HepG2 (cell line): Measurements from ENCODE around the gene USP7. TPM values are rescaled to one million over a fixed set of nuclear protein-coding genes. Genes with fewer than 3 reads are reported as not detected.
A peak's percentile ranks its signal among the peaks of the same experiment; 100 is the strongest.

Experiments used
- AKAP8 ChIP-seq: sonication (generic); formaldehyde crosslinking; IDR thresholded peaks from 2 replicates; pipeline ENCODE4 v1.5.1; 2020; ENCODE audit warnings: mild to moderate bottlenecking, missing genetic modification reagents
- ATF4 ChIP-seq, 2 experiments: fragments of 450-650 bp in 1 of 2; sonication (generic) in 1 of 2; formaldehyde crosslinking; IDR thresholded peaks; 2 replicates each; pipeline versions ENCODE4 v1.5.0 to v1.8.0; 2020 to 2022; ENCODE audit warnings: mild to moderate bottlenecking in 1 of 2, missing genetic modification reagents in 1 of 2
- ERF ChIP-seq: IDR thresholded peaks from 2 replicates; pipeline ENCODE4 v1.6.1; 2018; ENCODE audit warnings: missing biosample characterization, missing genetic modification reagents
- GTF2F1 ChIP-seq: fragments of 150-350 bp; IDR thresholded peaks from 2 replicates; pipeline ENCODE4 v1.6.1; 2014; ENCODE audit warnings: low read length
- LRRFIP1 ChIP-seq: sonication (generic); formaldehyde crosslinking; conservative IDR thresholded peaks from 2 replicates; pipeline ENCODE4 v1.4.0; 2020; ENCODE audit warnings: missing genetic modification reagents
- MXI1 ChIP-seq: IDR thresholded peaks from 3 replicates; pipeline ENCODE4 v1.6.1; 2012; ENCODE audit warnings: low read depth, low read length, inconsistent platforms, borderline replicate concordance
- NONO ChIP-seq, 2 experiments: fragments of 450-650 bp in 1 of 2; sonication (generic) in 1 of 2; formaldehyde crosslinking in 1 of 2; IDR thresholded peaks in 1 of 2; conservative IDR thresholded peaks in 1 of 2; 2 replicates each; pipeline versions ENCODE4 v1.6.1 to v1.8.0; 2017 to 2022; ENCODE audit warnings: mild to moderate bottlenecking in 1 of 2, missing genetic modification reagents in 1 of 2, moderate library complexity in 1 of 2
- POLR2G ChIP-seq: fragments of 200-400 bp; formaldehyde crosslinking; IDR thresholded peaks from 2 replicates; pipeline ENCODE4 v1.6.1; 2018; ENCODE audit warnings: mild to moderate bottlenecking, low read depth, low read length, moderate library complexity
- REL ChIP-seq: sonication (generic); formaldehyde crosslinking; conservative IDR thresholded peaks from 2 replicates; pipeline ENCODE4 v1.8.0; 2022; ENCODE audit warnings: mild to moderate bottlenecking, missing genetic modification reagents, moderate library complexity
- SNAPC4 ChIP-seq: sonication (generic); formaldehyde crosslinking; IDR thresholded peaks from 2 replicates; pipeline ENCODE4 v1.4.0; 2020; ENCODE audit warnings: mild to moderate bottlenecking, missing genetic modification reagents
- SRSF9 ChIP-seq: fragments of 200-400 bp; formaldehyde crosslinking; IDR thresholded peaks from 2 replicates; pipeline ENCODE4 v1.6.1; 2018; ENCODE audit warnings: borderline replicate concordance, mild to moderate bottlenecking, low read depth, low read length; ENCODE audit not compliant: insufficient read depth, poor library complexity, severe bottlenecking
- ZNF619 ChIP-seq: sonication (generic); formaldehyde crosslinking; IDR thresholded peaks from 2 replicates; pipeline ENCODE4 v1.4.0; 2020; ENCODE audit warnings: mild to moderate bottlenecking, missing genetic modification reagents
- polyA plus RNA-seq, 8 experiments: library from polyadenylated mRNA; depleted of rRNA in 3 of 8; stranded (reverse) in 7 of 8; unstranded in 1 of 8; fragments of >200 nt; fragmentation: Illumina TruSeq in 4 of 8; extraction: Trizol in 4 of 8; gene quantifications; 2 replicates each; pipeline versions ENCODE4 v1.2.1 to v1.2.3, GENCODE V29; 2011 to 2016; ENCODE audit warnings: low read depth in 4 of 8, missing spikeins in 1 of 8, mixed read lengths in 1 of 8; ENCODE audit not compliant: insufficient read depth in 1 of 8
- total RNA-seq, 5 experiments: library from RNA; depleted of rRNA; stranded (reverse); fragments of >200 nt; fragmentation: Illumina TruSeq; extraction: Trizol; gene quantifications; 2 replicates each; pipeline ENCODE4 v1.2.3, GENCODE V29; 2016; ENCODE audit warnings: low read depth in 1 of 5
- TF ChIP-seq, protein P1 (sequence below): IDR thresholded peaks from 2 replicates; pipeline ENCODE4 v1.6.1; 2018; ENCODE audit warnings: missing genetic modification reagents
- TF ChIP-seq, protein P2 (sequence below): sonication (generic); formaldehyde crosslinking; IDR thresholded peaks from 2 replicates; pipeline ENCODE4 v1.8.1; 2022; ENCODE audit warnings: low read depth, mild to moderate bottlenecking, missing genetic modification reagents

USP7 gene
- total and polyA plus RNA-seq, 2 of the 13 experiments (the other 11 are each of a cell fraction or from before 2014, with no cell fraction given): 52.5 to 173 TPM

DNA sequence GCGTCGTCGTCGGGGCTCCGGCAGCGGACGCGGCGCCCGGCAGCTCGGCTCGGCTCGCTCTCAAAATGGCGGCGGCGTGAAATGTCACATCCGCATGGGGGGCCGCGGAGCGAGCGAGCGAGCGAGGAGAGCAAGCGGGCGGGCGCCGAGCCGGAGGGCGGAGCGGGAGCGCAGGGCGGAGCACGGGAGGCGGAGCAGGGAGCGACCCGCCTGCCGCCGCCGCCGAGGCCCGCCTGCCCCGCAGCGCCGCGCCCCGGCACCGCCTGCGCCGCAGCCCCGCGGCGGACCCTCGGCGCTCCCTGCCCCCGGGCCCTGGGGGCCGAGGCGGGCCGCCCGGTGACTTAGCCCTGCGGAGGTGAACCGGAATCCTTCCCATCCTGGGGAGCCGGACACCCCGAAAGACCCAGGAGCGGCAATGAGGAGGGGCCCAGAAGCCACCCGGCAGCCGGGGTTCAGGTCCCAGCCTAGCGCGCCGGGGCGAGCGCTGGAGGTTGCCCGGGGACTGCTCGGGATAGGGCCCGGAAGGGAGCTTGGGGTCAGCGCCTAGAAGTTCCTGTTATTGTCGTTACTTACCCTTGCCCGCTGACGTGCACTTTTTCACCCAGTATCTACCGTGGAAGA, at the start of gene USP7 (continued):
- TF ChIP-seq ATF4 (CRISPR knock-in tag; IDR thresholded peaks at IDR 0.05) (0 out of 4 replicates have a peak, but pooled peaks of 1 of the 2 experiments have one; percentile 35), SRSF9 (no peak), ERF (CRISPR knock-in tag) (peak; percentile 61; the same call in 1 of the 2 replicates), MXI1 (peak; percentile 85; the same call in 1 of the 3 replicates), AKAP8 (CRISPR knock-in tag) (peak; percentile 57; the same call in 1 of the 2 replicates), GTF2F1 (no peak), LRRFIP1 (CRISPR knock-in tag) (no peak), NONO (IDR thresholded peaks at IDR 0.05) (no peak), NONO (CRISPR knock-in tag; conservative IDR thresholded peaks at IDR 0.05) (peak; percentile 91), ZNF619 (0 out of 2 replicates have a peak, but pooled peaks have one; percentile 11), POLR2G (peak; percentile 73), SNAPC4 (CRISPR knock-in tag) (no peak), REL (CRISPR knock-in tag) (0 out of 2 replicates have a peak, but pooled peaks have one; percentile 77)
- TF ChIP-seq, protein P1, sequence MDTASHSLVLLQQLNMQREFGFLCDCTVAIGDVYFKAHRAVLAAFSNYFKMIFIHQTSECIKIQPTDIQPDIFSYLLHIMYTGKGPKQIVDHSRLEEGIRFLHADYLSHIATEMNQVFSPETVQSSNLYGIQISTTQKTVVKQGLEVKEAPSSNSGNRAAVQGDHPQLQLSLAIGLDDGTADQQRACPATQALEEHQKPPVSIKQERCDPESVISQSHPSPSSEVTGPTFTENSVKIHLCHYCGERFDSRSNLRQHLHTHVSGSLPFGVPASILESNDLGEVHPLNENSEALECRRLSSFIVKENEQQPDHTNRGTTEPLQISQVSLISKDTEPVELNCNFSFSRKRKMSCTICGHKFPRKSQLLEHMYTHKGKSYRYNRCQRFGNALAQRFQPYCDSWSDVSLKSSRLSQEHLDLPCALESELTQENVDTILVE (CRISPR knock-in tag): peak; percentile 41; the same call in 1 of the 2 replicates
- TF ChIP-seq, protein P2, sequence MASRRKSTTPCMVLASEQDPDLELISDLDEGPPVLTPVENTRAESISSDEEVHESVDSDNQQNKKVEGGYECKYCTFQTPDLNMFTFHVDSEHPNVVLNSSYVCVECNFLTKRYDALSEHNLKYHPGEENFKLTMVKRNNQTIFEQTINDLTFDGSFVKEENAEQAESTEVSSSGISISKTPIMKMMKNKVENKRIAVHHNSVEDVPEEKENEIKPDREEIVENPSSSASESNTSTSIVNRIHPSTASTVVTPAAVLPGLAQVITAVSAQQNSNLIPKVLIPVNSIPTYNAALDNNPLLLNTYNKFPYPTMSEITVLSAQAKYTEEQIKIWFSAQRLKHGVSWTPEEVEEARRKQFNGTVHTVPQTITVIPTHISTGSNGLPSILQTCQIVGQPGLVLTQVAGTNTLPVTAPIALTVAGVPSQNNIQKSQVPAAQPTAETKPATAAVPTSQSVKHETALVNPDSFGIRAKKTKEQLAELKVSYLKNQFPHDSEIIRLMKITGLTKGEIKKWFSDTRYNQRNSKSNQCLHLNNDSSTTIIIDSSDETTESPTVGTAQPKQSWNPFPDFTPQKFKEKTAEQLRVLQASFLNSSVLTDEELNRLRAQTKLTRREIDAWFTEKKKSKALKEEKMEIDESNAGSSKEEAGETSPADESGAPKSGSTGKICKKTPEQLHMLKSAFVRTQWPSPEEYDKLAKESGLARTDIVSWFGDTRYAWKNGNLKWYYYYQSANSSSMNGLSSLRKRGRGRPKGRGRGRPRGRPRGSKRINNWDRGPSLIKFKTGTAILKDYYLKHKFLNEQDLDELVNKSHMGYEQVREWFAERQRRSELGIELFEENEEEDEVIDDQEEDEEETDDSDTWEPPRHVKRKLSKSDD (CRISPR knock-in tag): peak; percentile 95
